SK-N-SH (cell line): Measurements from ENCODE around the gene ZBTB12. TPM values are rescaled to one million over a fixed set of nuclear protein-coding genes. Genes with fewer than 3 reads are reported as not detected.

Source experiments
- CTCF ChIA-PET: fragments of 300-600, 350-600 bp; formaldehyde crosslinking; extraction: SDS; loops from one replicate; lab custom pipeline; 2021; lab: Yijun Ruan, JAX
- POLR2A ChIA-PET: fragments of 350-600 bp; sonication (Branson Sonifier 250); formaldehyde crosslinking; extraction: SDS; loops from one replicate; lab custom pipeline; 2020; ENCODE audit warnings: antibody characterized with exemption, inconsistent platforms; lab: Yijun Ruan, JAX
- DNase-seq: peaks from one replicate; pipeline ENCODE4 v3.0.0; 2012
- H2AFZ ChIP-seq: fragments of 200-600 bp; sonication (generic); 2 replicates; pipeline ENCODE4 v1.8.1; 2016; ENCODE audit warnings: antibody characterized with exemption, mild to moderate bottlenecking, low read depth
- H3F3A ChIP-seq: fragments of 200-600 bp; sonication (generic); replicated peaks from 2 replicates; pipeline ENCODE3; 2016; ENCODE audit warnings: antibody characterized with exemption, mild to moderate bottlenecking; ENCODE audit not compliant: insufficient read depth
- H3K27ac ChIP-seq, 2 experiments: fragments of 200-500 bp in 1 of 2; fragments of 200-600 bp in 1 of 2; sonication (Bioruptor generic) in 1 of 2; sonication (generic), shearing (Covaris generic) in 1 of 2; 2 replicates each; pipeline versions ENCODE4 v1.5.1 to v1.6.1; 2014 to 2016; ENCODE audit warnings: low read depth in 2 of 2, inconsistent platforms in 1 of 2, low read length in 1 of 2, mild to moderate bottlenecking in 1 of 2, mixed read lengths in 1 of 2
- H3K27me3 ChIP-seq: fragments of 200-600 bp; sonication (generic), shearing (Covaris generic); 2 replicates; pipeline ENCODE4 v1.6.1; 2016; ENCODE audit warnings: mixed run types; ENCODE audit not compliant: insufficient read depth
- H3K36me3 ChIP-seq, 2 experiments: fragments of 200-500 bp in 1 of 2; fragments of 200-600 bp in 1 of 2; sonication (Bioruptor generic) in 1 of 2; sonication (generic) in 1 of 2; replicated peaks in 1 of 2; 2 replicates each; pipeline versions ENCODE3 to v1.5.1; 2014 to 2016; ENCODE audit warnings: low read length in 1 of 2, mild to moderate bottlenecking in 1 of 2; ENCODE audit not compliant: insufficient read depth in 2 of 2, control insufficient read depth in 1 of 2
- H3K4me1 ChIP-seq, 2 experiments: fragments of 200-500 bp in 1 of 2; fragments of 200-600 bp in 1 of 2; sonication (Bioruptor generic) in 1 of 2; sonication (generic), shearing (Covaris generic) in 1 of 2; 2 replicates each; pipeline versions ENCODE4 v1.5.1 to v1.6.1; 2014 to 2016; ENCODE audit warnings: low read depth in 1 of 2, low read length in 1 of 2, mixed run types in 1 of 2; ENCODE audit not compliant: insufficient read depth in 2 of 2, control insufficient read depth in 1 of 2
- H3K4me2 ChIP-seq: fragments of 200-600 bp; sonication (generic), shearing (Covaris generic); 2 replicates; pipeline ENCODE4 v1.6.1; 2017; ENCODE audit warnings: mixed run types
- H3K4me3 ChIP-seq, 2 experiments: fragments of 200-500 bp in 1 of 2; fragments of 200-600 bp in 1 of 2; sonication (Bioruptor generic) in 1 of 2; sonication (generic), shearing (Covaris generic) in 1 of 2; 2 replicates each; pipeline versions ENCODE4 v1.5.1 to v1.8.1; 2014 to 2016; ENCODE audit warnings: low read depth in 2 of 2, inconsistent platforms in 1 of 2, low read length in 1 of 2, mild to moderate bottlenecking in 1 of 2, mixed read lengths in 1 of 2, moderate library complexity in 1 of 2
- H3K79me2 ChIP-seq: fragments of 200-600 bp; sonication (generic); 2 replicates; pipeline ENCODE4 v1.8.1; 2017; ENCODE audit warnings: mild to moderate bottlenecking; ENCODE audit not compliant: insufficient read depth
- H3K9ac ChIP-seq: fragments of 200-600 bp; sonication (generic); 2 replicates; pipeline ENCODE4 v1.6.1; 2017; ENCODE audit warnings: mixed run types
- H3K9me2 ChIP-seq: fragments of 200-600 bp; sonication (generic); 2 replicates; pipeline ENCODE4 v1.6.1; 2017; ENCODE audit warnings: mixed run types
- H3K9me3 ChIP-seq: fragments of 200-600 bp; sonication (generic); 2 replicates; pipeline ENCODE4 v1.6.1; 2017; ENCODE audit warnings: mixed run types, mild to moderate bottlenecking, moderate library complexity
- H4K20me1 ChIP-seq: fragments of 200-600 bp; sonication (generic); 2 replicates; pipeline ENCODE4 v1.6.1; 2017; ENCODE audit warnings: mild to moderate bottlenecking, mixed run types; ENCODE audit not compliant: insufficient read depth
- JUND ChIP-seq: IDR thresholded peaks from 2 replicates; pipeline ENCODE4 v1.4.0; 2012
- NFIC ChIP-seq: IDR thresholded peaks from 2 replicates; pipeline ENCODE4 v1.4.0; 2012; ENCODE audit warnings: borderline replicate concordance
- NRF1 ChIP-seq: IDR thresholded peaks from 2 replicates; pipeline ENCODE4 v1.6.1; 2012; ENCODE audit warnings: low read depth, mild to moderate bottlenecking, low read length
- RCOR1 ChIP-seq: fragments of 150-350 bp; IDR thresholded peaks from 2 replicates; pipeline ENCODE4 v1.6.1; 2017; ENCODE audit warnings: antibody characterized with exemption, low read length
- RFX5 ChIP-seq: IDR thresholded peaks from 2 replicates; pipeline ENCODE4 v1.6.1; 2012; ENCODE audit warnings: mild to moderate bottlenecking, improper control_type of control experiment, low read length
- SMC3 ChIP-seq: IDR thresholded peaks from 2 replicates; pipeline ENCODE4 v1.6.1; 2012; ENCODE audit warnings: low read depth, low read length, improper control_type of control experiment
- TEAD4 ChIP-seq: IDR thresholded peaks from 2 replicates; pipeline ENCODE4 v1.4.0; 2012; ENCODE audit warnings: mild to moderate bottlenecking, borderline replicate concordance; ENCODE audit not compliant: insufficient read depth
- WGBS: methylation state at CpG from one replicate; pipeline ENCODE4 v1.1.6; 2017; ENCODE audit warnings: low lambda C conversion rate; 5-methylcytosine and 5-hydroxymethylcytosine counted together
- polyA plus RNA-seq, 3 experiments: library from polyadenylated mRNA; depleted of rRNA; stranded (reverse); fragments of >200 nt; gene quantifications; 2 replicates each; pipeline ENCODE4 v1.2.3, GENCODE V29; 2012
- TF ChIP-seq, protein P1 (sequence below): fragments of 200-600 bp; sonication (generic); IDR thresholded peaks from 2 replicates; pipeline ENCODE4 v1.6.1; 2017; ENCODE audit warnings: antibody characterized with exemption, mild to moderate bottlenecking, moderate library complexity
- TF ChIP-seq, protein P2 (sequence below): IDR thresholded peaks from 2 replicates; pipeline ENCODE4 v1.4.0; 2012; ENCODE audit warnings: low read depth
- TF ChIP-seq, protein P3 (sequence below): IDR thresholded peaks from 2 replicates; pipeline ENCODE4 v1.6.1; 2012; ENCODE audit warnings: mild to moderate bottlenecking, low read depth, low read length, moderate library complexity
- TF ChIP-seq, protein P4 (sequence below): IDR thresholded peaks from 2 replicates; pipeline ENCODE4 v1.4.0; 2012; ENCODE audit warnings: low read depth, borderline replicate concordance
- TF ChIP-seq, protein P5 (sequence below): IDR thresholded peaks from 2 replicates; pipeline ENCODE4; 2012

ZBTB12 gene
- polyA plus RNA-seq, 1 of the 3 experiments (the other 2 are of a cell fraction), result 8.3 TPM

DNA sequence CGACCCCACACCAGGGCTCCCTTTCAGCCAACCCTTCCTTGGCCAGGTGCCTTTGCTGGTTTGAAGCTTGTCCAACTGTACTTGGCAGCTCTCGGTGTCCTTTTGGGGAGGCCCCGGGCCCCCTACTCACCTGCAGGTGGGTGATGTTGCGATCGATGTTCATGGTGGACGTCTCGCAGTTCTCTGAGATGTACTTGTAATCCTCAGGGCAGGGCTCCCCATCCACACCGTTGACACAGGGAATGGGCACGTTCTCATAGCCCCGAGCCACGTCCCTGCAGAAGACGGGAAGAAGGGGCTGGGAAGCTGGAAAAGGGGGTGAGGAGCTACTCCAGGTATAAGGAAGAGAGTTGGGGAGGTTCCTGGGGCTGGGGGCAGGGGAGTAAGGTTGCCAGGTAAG lies 18.2 kb downstream of the ZBTB12 start:
- H3K9ac ChIP-seq, result no peak overlapping the region
- DNase-seq, result peak; percentile 7
- H3K4me2 ChIP-seq, result no peak overlapping the region

More for the DNA sequence above, 18.2 kb downstream of the ZBTB12 start:
- no peaks in the 10 kb centered on the region for H3K27me3 ChIP-seq
- ChIA-PET CTCF (interaction anchor here (1.0 kb wide), 2 partner anchors 8 to 19 kb away, joined by 3 to 4 read pairs; no protein-coding TSS in a partner anchor), POLR2A (interaction anchor here (0.5 to 1.1 kb wide), 2 partner anchors 19 to 228 kb away, joined by 3 read pairs; partner anchors contain the start of gene APOM)
- no peak overlapping the region for H2AFZ ChIP-seq
- H3K9me3 ChIP-seq, result no peaks in the 10 kb centered on the region
- H3F3A ChIP-seq, result peaks cover 5% of the 10 kb centered on the region
- H3K27ac ChIP-seq, result no peak overlapping the region
- H4K20me1 ChIP-seq, result no peaks in the 10 kb centered on the region
- TF ChIP-seq SMC3 (no peak), RFX5 (no peak), TEAD4 (no peak), RCOR1 (no peak), NRF1 (no peak), NFIC (no peak), JUND (no peak)
- TF ChIP-seq, protein P1, sequence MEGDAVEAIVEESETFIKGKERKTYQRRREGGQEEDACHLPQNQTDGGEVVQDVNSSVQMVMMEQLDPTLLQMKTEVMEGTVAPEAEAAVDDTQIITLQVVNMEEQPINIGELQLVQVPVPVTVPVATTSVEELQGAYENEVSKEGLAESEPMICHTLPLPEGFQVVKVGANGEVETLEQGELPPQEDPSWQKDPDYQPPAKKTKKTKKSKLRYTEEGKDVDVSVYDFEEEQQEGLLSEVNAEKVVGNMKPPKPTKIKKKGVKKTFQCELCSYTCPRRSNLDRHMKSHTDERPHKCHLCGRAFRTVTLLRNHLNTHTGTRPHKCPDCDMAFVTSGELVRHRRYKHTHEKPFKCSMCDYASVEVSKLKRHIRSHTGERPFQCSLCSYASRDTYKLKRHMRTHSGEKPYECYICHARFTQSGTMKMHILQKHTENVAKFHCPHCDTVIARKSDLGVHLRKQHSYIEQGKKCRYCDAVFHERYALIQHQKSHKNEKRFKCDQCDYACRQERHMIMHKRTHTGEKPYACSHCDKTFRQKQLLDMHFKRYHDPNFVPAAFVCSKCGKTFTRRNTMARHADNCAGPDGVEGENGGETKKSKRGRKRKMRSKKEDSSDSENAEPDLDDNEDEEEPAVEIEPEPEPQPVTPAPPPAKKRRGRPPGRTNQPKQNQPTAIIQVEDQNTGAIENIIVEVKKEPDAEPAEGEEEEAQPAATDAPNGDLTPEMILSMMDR, result no peak
- TF ChIP-seq, protein P2, sequence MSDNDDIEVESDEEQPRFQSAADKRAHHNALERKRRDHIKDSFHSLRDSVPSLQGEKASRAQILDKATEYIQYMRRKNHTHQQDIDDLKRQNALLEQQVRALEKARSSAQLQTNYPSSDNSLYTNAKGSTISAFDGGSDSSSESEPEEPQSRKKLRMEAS, result no peak
- TF ChIP-seq, protein P3, sequence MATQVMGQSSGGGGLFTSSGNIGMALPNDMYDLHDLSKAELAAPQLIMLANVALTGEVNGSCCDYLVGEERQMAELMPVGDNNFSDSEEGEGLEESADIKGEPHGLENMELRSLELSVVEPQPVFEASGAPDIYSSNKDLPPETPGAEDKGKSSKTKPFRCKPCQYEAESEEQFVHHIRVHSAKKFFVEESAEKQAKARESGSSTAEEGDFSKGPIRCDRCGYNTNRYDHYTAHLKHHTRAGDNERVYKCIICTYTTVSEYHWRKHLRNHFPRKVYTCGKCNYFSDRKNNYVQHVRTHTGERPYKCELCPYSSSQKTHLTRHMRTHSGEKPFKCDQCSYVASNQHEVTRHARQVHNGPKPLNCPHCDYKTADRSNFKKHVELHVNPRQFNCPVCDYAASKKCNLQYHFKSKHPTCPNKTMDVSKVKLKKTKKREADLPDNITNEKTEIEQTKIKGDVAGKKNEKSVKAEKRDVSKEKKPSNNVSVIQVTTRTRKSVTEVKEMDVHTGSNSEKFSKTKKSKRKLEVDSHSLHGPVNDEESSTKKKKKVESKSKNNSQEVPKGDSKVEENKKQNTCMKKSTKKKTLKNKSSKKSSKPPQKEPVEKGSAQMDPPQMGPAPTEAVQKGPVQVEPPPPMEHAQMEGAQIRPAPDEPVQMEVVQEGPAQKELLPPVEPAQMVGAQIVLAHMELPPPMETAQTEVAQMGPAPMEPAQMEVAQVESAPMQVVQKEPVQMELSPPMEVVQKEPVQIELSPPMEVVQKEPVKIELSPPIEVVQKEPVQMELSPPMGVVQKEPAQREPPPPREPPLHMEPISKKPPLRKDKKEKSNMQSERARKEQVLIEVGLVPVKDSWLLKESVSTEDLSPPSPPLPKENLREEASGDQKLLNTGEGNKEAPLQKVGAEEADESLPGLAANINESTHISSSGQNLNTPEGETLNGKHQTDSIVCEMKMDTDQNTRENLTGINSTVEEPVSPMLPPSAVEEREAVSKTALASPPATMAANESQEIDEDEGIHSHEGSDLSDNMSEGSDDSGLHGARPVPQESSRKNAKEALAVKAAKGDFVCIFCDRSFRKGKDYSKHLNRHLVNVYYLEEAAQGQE, result no peak
- TF ChIP-seq, protein P4, sequence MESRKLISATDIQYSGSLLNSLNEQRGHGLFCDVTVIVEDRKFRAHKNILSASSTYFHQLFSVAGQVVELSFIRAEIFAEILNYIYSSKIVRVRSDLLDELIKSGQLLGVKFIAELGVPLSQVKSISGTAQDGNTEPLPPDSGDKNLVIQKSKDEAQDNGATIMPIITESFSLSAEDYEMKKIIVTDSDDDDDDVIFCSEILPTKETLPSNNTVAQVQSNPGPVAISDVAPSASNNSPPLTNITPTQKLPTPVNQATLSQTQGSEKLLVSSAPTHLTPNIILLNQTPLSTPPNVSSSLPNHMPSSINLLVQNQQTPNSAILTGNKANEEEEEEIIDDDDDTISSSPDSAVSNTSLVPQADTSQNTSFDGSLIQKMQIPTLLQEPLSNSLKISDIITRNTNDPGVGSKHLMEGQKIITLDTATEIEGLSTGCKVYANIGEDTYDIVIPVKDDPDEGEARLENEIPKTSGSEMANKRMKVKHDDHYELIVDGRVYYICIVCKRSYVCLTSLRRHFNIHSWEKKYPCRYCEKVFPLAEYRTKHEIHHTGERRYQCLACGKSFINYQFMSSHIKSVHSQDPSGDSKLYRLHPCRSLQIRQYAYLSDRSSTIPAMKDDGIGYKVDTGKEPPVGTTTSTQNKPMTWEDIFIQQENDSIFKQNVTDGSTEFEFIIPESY, result no peak
- TF ChIP-seq, protein P5, sequence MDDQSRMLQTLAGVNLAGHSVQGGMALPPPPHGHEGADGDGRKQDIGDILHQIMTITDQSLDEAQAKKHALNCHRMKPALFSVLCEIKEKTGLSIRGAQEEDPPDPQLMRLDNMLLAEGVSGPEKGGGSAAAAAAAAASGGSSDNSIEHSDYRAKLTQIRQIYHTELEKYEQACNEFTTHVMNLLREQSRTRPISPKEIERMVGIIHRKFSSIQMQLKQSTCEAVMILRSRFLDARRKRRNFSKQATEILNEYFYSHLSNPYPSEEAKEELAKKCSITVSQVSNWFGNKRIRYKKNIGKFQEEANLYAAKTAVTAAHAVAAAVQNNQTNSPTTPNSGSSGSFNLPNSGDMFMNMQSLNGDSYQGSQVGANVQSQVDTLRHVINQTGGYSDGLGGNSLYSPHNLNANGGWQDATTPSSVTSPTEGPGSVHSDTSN, result no peak
- WGBS, result 95% methylated on average over 7 of the region's 12 CpGs
- no peaks in the 10 kb centered on the region for H3K9me2 ChIP-seq
- H3K4me3 ChIP-seq, result no peak overlapping the region
- no peaks in the 10 kb centered on the region for H3K79me2 ChIP-seq
- no peaks in the 10 kb centered on the region for H3K4me1 ChIP-seq
- peaks cover 14 to 73% of the 10 kb centered on the region in 2 experiments for H3K36me3 ChIP-seq
